ENCODE measurements around the gene MT3.

The MT3 gene

GRCh38 chr16:56589141-56590039 is at the start of gene MT3:
Gene MT3, plus strand, starts transcription at chr16:56589528. Its CDS starts 63 bp downstream, at chr16:56589591.
- peak; percentile 59 for DNase-seq (ENCODE audit: low spot score)

- DNase-seq (ENCODE audit: low spot score): no peak
Measured at GRCh38 chr16:56539656-56540055, 49.7 kb upstream of the MT3 start.

GRCh38 chr16:56542039-56542438 is 47.3 kb upstream of the MT3 start:
- no peak for DNase-seq (ENCODE audit: low spot score)

GRCh38 chr16:56547120-56547948 is 42.0 kb upstream of the MT3 start:
- peak; percentile 98 for DNase-seq (ENCODE audit: low spot score)

- peak; percentile 60 for DNase-seq (ENCODE audit: low spot score)
Measured at GRCh38 chr16:56547949-56548567, 41.3 kb upstream of the MT3 start.

- DNase-seq (ENCODE audit: low spot score): no peak
Measured at GRCh38 chr16:56549161-56549560, 40.2 kb upstream of the MT3 start.

- DNase-seq (ENCODE audit: low spot score): no peak
Measured at GRCh38 chr16:56549744-56550385, 39.5 kb upstream of the MT3 start.

GRCh38 chr16:56551796-56552738 is 37.3 kb upstream of the MT3 start:
- DNase-seq (ENCODE audit: low spot score): peak; percentile 92

GRCh38 chr16:56554441-56554840 is 34.9 kb upstream of the MT3 start:
- no peak for DNase-seq (ENCODE audit: low spot score)

GRCh38 chr16:56558024-56558747 is 31.1 kb upstream of the MT3 start:
- DNase-seq (ENCODE audit: low spot score): peak; percentile 73

GRCh38 chr16:56559109-56559508 is 30.2 kb upstream of the MT3 start:
- DNase-seq (ENCODE audit: low spot score): no peak

- DNase-seq (ENCODE audit: low spot score): no peak
Measured at GRCh38 chr16:56560447-56560846, 28.9 kb upstream of the MT3 start.

- DNase-seq (ENCODE audit: low spot score): no peak
Measured at GRCh38 chr16:56561126-56561525, 28.2 kb upstream of the MT3 start.

- DNase-seq (ENCODE audit: low spot score): no peak
Measured at GRCh38 chr16:56564793-56565477, 24.4 kb upstream of the MT3 start, which contains the start of gene MT4. Gene MT4, plus strand, starts transcription at chr16:56565073. Its CDS starts 56 bp downstream, at chr16:56565129.

GRCh38 chr16:56569971-56570370 is 19.4 kb upstream of the MT3 start:
- DNase-seq (ENCODE audit: low spot score): no peak

- DNase-seq (ENCODE audit: low spot score): no peak
Measured at GRCh38 chr16:56571525-56571924, 17.8 kb upstream of the MT3 start.

- DNase-seq (ENCODE audit: low spot score): no peak
Measured at GRCh38 chr16:56574625-56575024, 14.7 kb upstream of the MT3 start.

- peak; percentile 20 for DNase-seq (ENCODE audit: low spot score)
Measured at GRCh38 chr16:56576585-56577299, 12.6 kb upstream of the MT3 start.

GRCh38 chr16:56577300-56577625 is 12.1 kb upstream of the MT3 start:
- no peak for DNase-seq (ENCODE audit: low spot score)

Measured in pons (tissue), 1 donor.